Measurements from ENCODE around the gene NXF2.
"Not testable (repeated sequence)": the region's sequence is repeated elsewhere in the genome, so short reads cannot be mapped to it uniquely, and the experiment has no call there.

The NXF2 gene

DNA sequence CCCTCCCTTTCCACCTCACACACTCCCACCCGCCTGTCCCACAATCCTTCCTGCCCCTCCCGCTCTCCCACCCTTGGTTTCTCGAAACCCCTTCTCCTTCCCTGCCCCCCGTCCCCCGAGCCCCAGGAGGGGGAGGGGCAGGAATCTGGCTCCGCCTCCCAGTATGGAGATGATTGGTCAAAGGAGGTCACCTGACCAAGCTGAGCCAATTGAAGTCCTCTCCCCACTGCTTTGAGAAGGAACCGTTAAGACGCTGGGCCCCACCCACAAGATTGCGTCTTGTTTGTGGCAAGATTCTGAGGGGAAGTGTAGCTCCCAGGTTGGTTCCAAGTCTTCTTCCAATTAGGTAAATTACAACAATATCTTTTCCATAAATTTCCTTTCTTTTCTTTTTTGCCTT is at the start of gene NXF2:
Gene NXF2 (plus strand): TSS at position 275 of the 400 bp plus-strand sequence. CDS start 59,912 bp downstream, outside the sequence.
- DNase-seq (ENCODE audit: insufficient read length, low spot score); FAIRE-seq: not testable (repeated sequence)

DNA sequence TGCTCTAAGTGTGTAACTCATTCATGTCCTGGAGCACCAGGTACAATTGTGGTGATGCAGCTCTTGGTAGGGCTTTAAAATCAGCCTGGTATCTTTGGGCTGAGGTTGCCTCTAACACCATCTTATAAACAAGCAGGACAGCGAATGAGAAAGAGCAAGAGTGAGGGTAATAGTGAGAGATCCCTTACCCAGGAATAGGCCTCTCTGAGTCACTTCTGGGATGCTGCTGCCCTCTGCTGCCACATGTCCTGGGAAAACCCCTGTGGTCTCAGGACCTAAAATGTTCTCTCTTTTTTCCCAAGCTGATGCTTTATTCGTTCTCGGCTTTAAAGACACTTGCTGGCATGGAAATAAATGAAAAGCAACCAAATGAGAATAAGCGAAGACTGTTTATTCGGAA is 39.0 kb upstream of the NXF2 start:
- not testable (repeated sequence) for FAIRE-seq; DNase-seq (ENCODE audit: insufficient read length, low spot score)

GRCh38 chrX:102214986-102215385 is 32.0 kb upstream of the NXF2 start, which contains the start of gene TCP11X1:
Gene TCP11X1 (plus strand): TSS chrX:102215301.
- DNase-seq (ENCODE audit: insufficient read length, low spot score); FAIRE-seq: not testable (repeated sequence)

DNA sequence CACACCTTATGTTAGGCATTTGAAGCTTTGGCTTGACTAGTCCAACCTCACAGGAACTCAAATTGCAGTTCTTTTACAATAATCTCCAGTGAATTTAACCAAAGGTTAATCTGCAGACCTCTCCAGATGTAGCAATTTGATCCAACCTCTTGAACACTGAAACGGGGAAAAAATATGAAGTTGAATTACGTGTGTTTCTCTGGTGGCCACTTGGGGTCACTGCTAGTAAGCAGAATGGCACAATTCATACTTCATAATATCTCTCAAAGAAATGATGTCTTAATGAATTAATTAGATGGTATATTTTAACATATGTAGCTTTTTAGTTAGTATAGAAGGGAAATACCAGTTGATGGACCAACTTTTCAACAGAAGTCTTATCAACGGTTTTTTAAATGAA is 30.5 kb upstream of the NXF2 start:
- not testable (repeated sequence) for FAIRE-seq; DNase-seq (ENCODE audit: insufficient read length, low spot score)

GRCh38 chrX:102235678-102236077 is 11.3 kb upstream of the NXF2 start:
- not testable (repeated sequence) for FAIRE-seq; DNase-seq (ENCODE audit: insufficient read length, low spot score)

DNA sequence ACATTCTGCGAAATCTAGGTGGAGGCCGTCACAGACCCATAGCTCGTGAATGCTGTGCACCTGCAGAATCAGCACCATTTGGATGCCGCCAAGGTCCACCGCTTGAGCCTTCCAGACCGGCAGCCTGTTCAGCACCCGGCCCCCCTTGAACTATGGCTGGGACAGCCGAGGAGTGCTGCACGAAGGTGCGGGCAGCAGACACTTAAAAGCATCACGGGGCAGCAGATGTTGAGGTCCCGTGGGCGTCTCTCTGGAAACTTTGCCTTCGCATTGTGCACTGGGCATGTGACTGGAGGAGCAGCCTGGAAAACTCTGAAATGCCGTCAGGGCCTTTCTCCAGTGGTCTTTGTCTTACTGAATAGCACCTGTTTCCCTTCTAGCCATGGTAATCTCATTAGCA is 6.7 kb upstream of the NXF2 start:
- not testable (repeated sequence) for DNase-seq (ENCODE audit: insufficient read length, low spot score); FAIRE-seq

- FAIRE-seq; DNase-seq (ENCODE audit: insufficient read length, low spot score): not testable (repeated sequence)
These were observed 25.3 kb downstream of the NXF2 start for GRCh38 chrX:102272231-102272630.

- FAIRE-seq (no peak), DNase-seq (ENCODE audit: insufficient read length, low spot score) (no peak)
- TF ChIP-seq, protein P1, sequence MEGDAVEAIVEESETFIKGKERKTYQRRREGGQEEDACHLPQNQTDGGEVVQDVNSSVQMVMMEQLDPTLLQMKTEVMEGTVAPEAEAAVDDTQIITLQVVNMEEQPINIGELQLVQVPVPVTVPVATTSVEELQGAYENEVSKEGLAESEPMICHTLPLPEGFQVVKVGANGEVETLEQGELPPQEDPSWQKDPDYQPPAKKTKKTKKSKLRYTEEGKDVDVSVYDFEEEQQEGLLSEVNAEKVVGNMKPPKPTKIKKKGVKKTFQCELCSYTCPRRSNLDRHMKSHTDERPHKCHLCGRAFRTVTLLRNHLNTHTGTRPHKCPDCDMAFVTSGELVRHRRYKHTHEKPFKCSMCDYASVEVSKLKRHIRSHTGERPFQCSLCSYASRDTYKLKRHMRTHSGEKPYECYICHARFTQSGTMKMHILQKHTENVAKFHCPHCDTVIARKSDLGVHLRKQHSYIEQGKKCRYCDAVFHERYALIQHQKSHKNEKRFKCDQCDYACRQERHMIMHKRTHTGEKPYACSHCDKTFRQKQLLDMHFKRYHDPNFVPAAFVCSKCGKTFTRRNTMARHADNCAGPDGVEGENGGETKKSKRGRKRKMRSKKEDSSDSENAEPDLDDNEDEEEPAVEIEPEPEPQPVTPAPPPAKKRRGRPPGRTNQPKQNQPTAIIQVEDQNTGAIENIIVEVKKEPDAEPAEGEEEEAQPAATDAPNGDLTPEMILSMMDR (IDR thresholded peaks at IDR 0.05; ENCODE audit: insufficient read depth, missing control alignments) = no peak
These were observed 91.2 kb downstream of the NXF2 start for GRCh38 chrX:102338162-102338561.

DNA sequence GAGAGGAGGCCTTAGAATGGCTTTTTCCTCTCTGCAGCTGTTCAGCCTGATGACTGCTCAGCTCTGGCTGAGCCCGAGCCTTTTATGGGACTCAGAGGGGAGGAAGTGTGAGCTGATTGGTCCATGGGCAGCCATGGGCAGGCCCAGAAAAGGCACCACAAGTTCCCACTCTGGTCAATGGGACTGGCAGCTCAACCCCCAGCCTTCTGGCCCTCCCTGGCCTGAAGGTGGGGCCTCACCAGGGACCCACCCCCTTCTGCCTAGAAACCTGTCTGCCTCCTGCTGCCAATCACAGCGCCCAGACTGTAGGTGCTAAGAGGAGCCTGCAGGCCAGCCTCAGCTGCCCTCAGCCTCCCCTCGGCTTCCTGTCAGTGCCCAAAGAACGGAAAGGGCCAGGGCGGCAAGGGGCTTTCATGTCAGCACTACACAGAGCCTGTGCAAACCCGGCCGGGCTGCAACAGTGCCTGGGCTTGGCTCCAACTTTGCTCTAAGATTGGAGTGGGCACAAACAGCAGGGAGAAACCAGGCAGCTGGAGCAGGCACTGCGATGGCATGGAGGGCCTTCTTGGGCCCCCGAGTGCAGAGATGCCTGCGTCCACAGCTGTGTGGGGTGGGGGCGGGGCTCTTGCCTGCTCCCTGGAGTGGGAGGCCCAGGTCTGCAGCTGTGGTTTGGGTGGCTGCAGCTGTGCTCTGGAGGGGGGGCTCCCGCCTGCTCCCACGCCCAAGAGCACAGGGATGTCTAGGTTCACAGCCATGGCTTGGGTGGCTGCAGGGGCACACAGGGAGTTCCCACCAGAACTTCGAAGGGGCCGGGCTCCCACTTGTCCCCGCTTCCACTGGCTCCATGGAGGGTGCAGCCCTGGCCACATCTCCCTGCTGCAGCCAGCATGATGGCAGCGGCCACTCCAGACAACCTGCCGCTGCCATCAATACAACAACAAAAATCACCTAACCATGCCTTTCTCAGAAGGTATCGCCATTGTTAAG is 92.6 kb downstream of the NXF2 start:
- FAIRE-seq (no peak), DNase-seq (ENCODE audit: insufficient read length, low spot score) (no peak)
- TF ChIP-seq, protein P1 (IDR thresholded peaks at IDR 0.05; ENCODE audit: insufficient read depth, missing control alignments) = no peak

- TF ChIP-seq, protein P1 (IDR thresholded peaks at IDR 0.05; ENCODE audit: insufficient read depth, missing control alignments) = no peak
- no peak for DNase-seq (ENCODE audit: insufficient read length, low spot score)
- no peak for FAIRE-seq
These were observed 94.9 kb downstream of the NXF2 start for GRCh38 chrX:102341867-102342266.

DNA sequence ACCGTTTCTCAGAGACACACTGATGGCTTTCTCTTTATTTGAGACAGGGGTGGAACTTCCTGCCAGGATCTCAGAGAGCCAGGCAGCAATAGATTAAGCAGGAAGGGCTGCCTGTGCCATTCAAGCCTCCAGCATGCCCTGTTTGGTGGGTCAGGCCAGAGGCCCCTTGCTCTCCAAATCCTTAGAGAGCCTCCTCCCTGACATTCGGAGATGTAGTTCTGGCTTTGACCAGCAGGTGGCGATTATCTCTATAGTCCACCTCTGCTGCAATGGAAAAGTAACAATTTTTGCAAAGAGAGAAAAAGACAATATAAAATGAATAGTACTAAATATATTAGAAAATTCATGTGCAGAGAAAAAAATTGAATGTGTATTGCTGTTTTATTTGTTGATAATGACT is 98.9 kb downstream of the NXF2 start:
- TF ChIP-seq, protein P1 (IDR thresholded peaks at IDR 0.05; ENCODE audit: insufficient read depth, missing control alignments) = peak; percentile 51
- DNase-seq (ENCODE audit: insufficient read length, low spot score) (no peak), FAIRE-seq (no peak)

All from D721Med (cell line).